HG02588 (cell line): ENCODE results near the gene TMEM117.

Experiments used
- ATAC-seq: cut with Tn5 transposase; IDR thresholded peaks from one replicate; pipeline ENCODE4 v1.9.1; 2021; ENCODE audit warnings: mild to moderate bottlenecking, moderate library complexity; ENCODE audit not compliant: unreplicated experiment

Gene TMEM117

GRCh38 chr12:44078273-44078672, 242.4 kb downstream of the TMEM117 start:
- ATAC-seq: no peak

GRCh38 chr12:44088647-44089046, 252.8 kb downstream of the TMEM117 start:
- ATAC-seq: no peak

- ATAC-seq: no peak
Measured at GRCh38 chr12:44091948-44092606, 256.2 kb downstream of the TMEM117 start.

GRCh38 chr12:44098786-44099185, 262.9 kb downstream of the TMEM117 start:
- ATAC-seq: no peak

- ATAC-seq: no peak
Measured at GRCh38 chr12:44099486-44099885, 263.6 kb downstream of the TMEM117 start.

GRCh38 chr12:44100264-44100663, 264.4 kb downstream of the TMEM117 start:
- no peak for ATAC-seq

GRCh38 chr12:44101475-44101874, 265.6 kb downstream of the TMEM117 start:
- ATAC-seq: no peak

GRCh38 chr12:44114906-44115305, 279.0 kb downstream of the TMEM117 start:
- ATAC-seq: no peak

GRCh38 chr12:44117337-44117736, 281.5 kb downstream of the TMEM117 start:
- no peak for ATAC-seq

- ATAC-seq: no peak
Measured at GRCh38 chr12:44118946-44119345, 283.1 kb downstream of the TMEM117 start.

- ATAC-seq: no peak
Measured at GRCh38 chr12:44126806-44127205, 290.9 kb downstream of the TMEM117 start.

- ATAC-seq: no peak
Measured at GRCh38 chr12:44127966-44128710, 292.3 kb downstream of the TMEM117 start.

GRCh38 chr12:44143175-44143574, 307.3 kb downstream of the TMEM117 start:
- ATAC-seq: no peak

GRCh38 chr12:44148936-44149335, 313.1 kb downstream of the TMEM117 start:
- no peak for ATAC-seq

- no peak for ATAC-seq
Measured at GRCh38 chr12:44154128-44154527, 318.2 kb downstream of the TMEM117 start.

- ATAC-seq: no peak
Measured at GRCh38 chr12:44155358-44155757, 319.5 kb downstream of the TMEM117 start.

GRCh38 chr12:44157359-44157758, 321.5 kb downstream of the TMEM117 start:
- ATAC-seq: peak; percentile 67

GRCh38 chr12:44158746-44159145, 322.9 kb downstream of the TMEM117 start:
- ATAC-seq: no peak

- no peak for ATAC-seq
Measured at GRCh38 chr12:44159216-44159615, 323.3 kb downstream of the TMEM117 start.

GRCh38 chr12:44159862-44160261, 324.0 kb downstream of the TMEM117 start:
- no peak for ATAC-seq

- no peak for ATAC-seq
Measured at GRCh38 chr12:44162961-44163360, 327.1 kb downstream of the TMEM117 start.

- no peak for ATAC-seq
Measured at GRCh38 chr12:44174053-44174452, 338.2 kb downstream of the TMEM117 start.
